Measurements from ENCODE around the gene PSME2. TPM values are rescaled to one million over a fixed set of nuclear protein-coding genes. Genes with fewer than 3 reads are reported as not detected.

Gene PSME2
- polyA plus RNA-seq, 1 experiment, result 165 TPM

DNA sequence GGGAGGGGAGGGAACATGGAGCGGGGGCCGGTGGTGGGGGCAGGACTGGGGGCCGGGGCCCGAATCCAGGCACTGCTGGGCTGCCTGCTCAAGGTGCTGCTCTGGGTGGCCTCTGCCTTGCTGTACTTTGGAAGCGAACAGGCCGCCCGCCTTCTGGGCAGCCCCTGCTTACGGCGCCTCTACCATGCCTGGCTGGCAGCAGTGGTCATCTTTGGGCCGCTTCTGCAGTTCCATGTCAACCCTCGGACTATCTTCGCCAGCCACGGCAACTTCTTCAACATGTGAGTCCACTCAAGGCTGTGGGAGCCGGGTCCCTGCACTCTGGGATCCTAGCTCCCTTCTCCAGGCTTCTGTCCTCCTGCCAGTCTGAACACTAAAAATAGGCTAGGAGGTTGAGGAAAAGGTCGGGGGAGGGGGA, 14.9 kb downstream of the PSME2 start:
- Histone ChIP-seq H3K36me3 (ENCODE audit: control insufficient read depth, insufficient read depth, low read length) (no peaks in the 10 kb centered on the region), H3K4me3 (ENCODE audit: low read depth, low read length) (no peak overlapping the region), H3K27me3 (ENCODE audit: control insufficient read depth, insufficient read depth, low read length) (no peaks in the 10 kb centered on the region)
- ChIA-PET CTCF (no interaction called here), POLR2A (no interaction called here)
- TF ChIP-seq, protein P1, sequence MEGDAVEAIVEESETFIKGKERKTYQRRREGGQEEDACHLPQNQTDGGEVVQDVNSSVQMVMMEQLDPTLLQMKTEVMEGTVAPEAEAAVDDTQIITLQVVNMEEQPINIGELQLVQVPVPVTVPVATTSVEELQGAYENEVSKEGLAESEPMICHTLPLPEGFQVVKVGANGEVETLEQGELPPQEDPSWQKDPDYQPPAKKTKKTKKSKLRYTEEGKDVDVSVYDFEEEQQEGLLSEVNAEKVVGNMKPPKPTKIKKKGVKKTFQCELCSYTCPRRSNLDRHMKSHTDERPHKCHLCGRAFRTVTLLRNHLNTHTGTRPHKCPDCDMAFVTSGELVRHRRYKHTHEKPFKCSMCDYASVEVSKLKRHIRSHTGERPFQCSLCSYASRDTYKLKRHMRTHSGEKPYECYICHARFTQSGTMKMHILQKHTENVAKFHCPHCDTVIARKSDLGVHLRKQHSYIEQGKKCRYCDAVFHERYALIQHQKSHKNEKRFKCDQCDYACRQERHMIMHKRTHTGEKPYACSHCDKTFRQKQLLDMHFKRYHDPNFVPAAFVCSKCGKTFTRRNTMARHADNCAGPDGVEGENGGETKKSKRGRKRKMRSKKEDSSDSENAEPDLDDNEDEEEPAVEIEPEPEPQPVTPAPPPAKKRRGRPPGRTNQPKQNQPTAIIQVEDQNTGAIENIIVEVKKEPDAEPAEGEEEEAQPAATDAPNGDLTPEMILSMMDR (IDR thresholded peaks at IDR 0.05; ENCODE audit: insufficient read depth, low read depth, low read length), result no peak
- no peak for DNase-seq (ENCODE audit: low read depth)

DNA sequence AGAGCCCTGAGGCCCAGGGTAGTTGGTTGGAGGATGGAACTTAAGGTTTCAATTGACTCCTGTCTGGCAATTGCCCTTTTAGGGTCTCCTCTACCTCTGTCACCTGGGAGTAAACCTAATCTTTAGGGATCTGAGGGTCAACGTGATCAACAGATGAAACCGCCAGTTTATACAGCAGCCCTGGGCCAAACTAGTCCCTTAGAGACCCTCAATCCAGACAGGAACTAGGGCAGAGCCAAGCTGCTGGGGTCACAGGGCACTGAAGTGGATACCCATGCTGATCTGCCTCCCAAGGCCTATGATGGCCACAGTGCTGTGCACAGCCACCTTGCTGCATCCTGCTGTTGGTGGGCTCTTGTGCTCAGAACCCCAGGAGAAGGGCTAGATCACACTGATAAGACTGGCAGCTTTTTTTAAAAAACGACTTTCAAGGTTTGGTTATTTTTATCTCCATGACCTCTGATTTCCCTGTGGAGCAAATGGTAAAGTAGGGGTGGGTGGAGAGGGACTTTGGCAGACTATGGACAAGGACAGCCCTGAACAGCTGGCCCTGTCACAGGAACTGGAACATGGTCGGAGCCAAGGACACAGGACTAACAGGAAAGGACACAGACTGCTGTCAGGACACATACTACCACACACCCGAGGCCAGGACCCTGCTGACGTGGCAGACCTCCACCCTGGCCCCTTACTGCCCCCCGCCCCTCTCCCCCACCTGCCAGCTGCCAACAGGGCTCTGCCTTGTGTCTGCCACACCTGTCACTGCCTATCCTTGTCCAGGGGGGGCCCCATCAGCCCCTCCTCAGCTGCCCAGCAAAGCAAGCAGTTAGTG, 15.5 kb downstream of the PSME2 start:
- Histone ChIP-seq H3K27me3 (ENCODE audit: control insufficient read depth, insufficient read depth, low read length) (no peaks in the 10 kb centered on the region), H3K4me3 (ENCODE audit: low read depth, low read length) (no peak overlapping the region), H3K36me3 (ENCODE audit: control insufficient read depth, insufficient read depth, low read length) (no peaks in the 10 kb centered on the region)
- ChIA-PET POLR2A (no interaction called here), CTCF (no interaction called here)
- TF ChIP-seq, protein P1 (IDR thresholded peaks at IDR 0.05; ENCODE audit: insufficient read depth, low read depth, low read length), result no peak
- DNase-seq (ENCODE audit: low read depth), result no peak

DNA sequence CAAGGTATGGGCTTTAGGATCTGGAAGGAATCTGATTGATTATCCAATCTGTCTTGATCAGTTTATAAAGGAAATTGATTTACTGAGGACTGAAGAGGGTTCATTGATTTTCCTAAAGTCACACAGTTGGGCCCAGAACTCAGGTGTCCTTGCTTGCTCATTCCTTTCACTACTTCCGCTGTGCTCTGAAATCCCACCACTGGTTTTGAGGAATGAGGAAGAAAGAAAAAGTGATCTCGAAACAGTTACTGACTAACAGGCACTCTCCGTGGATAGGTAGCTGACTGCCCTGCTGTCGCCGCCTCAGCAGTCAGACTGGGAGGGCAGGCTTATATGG, 16.1 kb downstream of the PSME2 start, which contains the start of gene FITM1:
FITM1 (plus strand) TSS at position 280 of the 337 bp plus-strand sequence. CDS start 905 bp downstream, outside the sequence.
- Histone ChIP-seq H3K36me3 (ENCODE audit: control insufficient read depth, insufficient read depth, low read length) (no peaks in the 10 kb centered on the region), H3K27me3 (ENCODE audit: control insufficient read depth, insufficient read depth, low read length) (no peaks in the 10 kb centered on the region), H3K4me3 (ENCODE audit: low read depth, low read length) (no peak within 1 kb of the TSS)
- no peak for DNase-seq (ENCODE audit: low read depth)
- POLR2A ChIA-PET, result no interaction called here
- CTCF ChIA-PET, result no interaction called here
- TF ChIP-seq, protein P1 (IDR thresholded peaks at IDR 0.05; ENCODE audit: insufficient read depth, low read depth, low read length), result no peak

DNA sequence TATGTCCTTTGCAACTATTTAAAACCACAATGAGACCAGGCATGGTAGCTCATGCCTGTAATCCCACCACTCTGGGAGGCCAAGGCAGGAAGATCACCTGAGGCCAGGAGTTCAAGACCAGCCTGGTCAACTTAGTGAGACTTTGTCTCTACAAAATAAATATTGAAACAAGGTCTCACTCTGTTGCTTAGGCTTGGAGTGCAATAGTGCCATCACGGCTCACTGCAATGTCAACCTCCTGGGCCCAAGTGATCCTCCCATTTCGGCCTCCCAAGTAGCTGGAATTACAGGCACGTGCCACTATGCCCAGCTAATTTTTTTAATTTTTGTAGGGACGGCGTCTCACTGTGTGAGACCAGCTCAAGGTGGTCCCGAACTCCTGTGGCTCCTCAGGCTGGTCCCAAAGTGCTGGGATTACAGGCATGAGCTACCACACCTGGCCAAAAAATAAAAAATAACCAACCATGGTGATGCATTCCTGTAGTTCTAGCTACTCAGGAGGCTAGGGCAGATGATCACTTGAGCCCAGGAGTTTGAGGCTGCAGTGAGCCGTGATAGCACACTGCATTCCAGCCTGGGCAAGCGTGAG, 16.9 kb downstream of the PSME2 start:
- Histone ChIP-seq H3K27me3 (ENCODE audit: control insufficient read depth, insufficient read depth, low read length) (no peaks in the 10 kb centered on the region), H3K36me3 (ENCODE audit: control insufficient read depth, insufficient read depth, low read length) (no peaks in the 10 kb centered on the region), H3K4me3 (ENCODE audit: low read depth, low read length) (no peak overlapping the region)
- TF ChIP-seq, protein P1 (IDR thresholded peaks at IDR 0.05; ENCODE audit: insufficient read depth, low read depth, low read length), result no peak
- DNase-seq (ENCODE audit: low read depth), result no peak
- ChIA-PET CTCF (interaction anchor here (0.9 to 1.0 kb wide), 2 partner anchors 9 to 39 kb away, joined by 3 to 5 read pairs; no protein-coding TSS in a partner anchor), POLR2A (no interaction called here)

DNA sequence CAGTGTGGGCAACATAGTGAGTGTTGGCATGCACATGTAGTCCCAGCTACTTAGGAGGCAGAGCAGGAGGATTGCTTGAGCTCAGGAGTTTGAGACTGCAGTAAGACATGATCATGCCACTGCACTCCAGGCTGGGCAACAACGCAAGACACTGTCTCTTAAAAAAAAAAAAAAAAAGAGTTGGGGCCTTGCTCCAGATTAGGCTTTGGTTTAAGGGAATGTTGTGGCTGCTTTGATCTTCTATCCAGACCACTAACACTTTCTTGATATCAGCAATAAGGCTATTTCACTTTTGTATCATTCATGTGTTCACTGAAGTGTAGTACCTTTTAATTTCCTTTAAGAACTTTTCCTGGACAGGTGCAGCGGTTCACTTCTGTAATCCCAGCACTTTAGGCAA, 18.7 kb downstream of the PSME2 start:
- ChIA-PET CTCF (no interaction called here), POLR2A (no interaction called here)
- DNase-seq (ENCODE audit: low read depth), result no peak
- TF ChIP-seq, protein P1 (IDR thresholded peaks at IDR 0.05; ENCODE audit: insufficient read depth, low read depth, low read length), result no peak
- no peak overlapping the region for H3K4me3 ChIP-seq (ENCODE audit: low read depth, low read length)
- no peaks in the 10 kb centered on the region for H3K27me3 ChIP-seq (ENCODE audit: control insufficient read depth, insufficient read depth, low read length)
- peaks cover 2% of the 10 kb centered on the region; the same call in 1 of the 2 replicates for H3K36me3 ChIP-seq (ENCODE audit: control insufficient read depth, insufficient read depth, low read length)

Measured in BJ (cell line).